GM18858 (cell line): ENCODE measurements around the gene MORN4.
A peak's percentile ranks its signal among the peaks of the same experiment; 100 is the strongest.
"Not testable (repeated sequence)": the region's sequence is repeated elsewhere in the genome, so short reads cannot be mapped to it uniquely, and the experiment has no call there.

Source experiments
- ATAC-seq: cut with Tn5 transposase; IDR thresholded peaks from one replicate; pipeline ENCODE4 v1.9.1; 2021; ENCODE audit not compliant: unreplicated experiment

MORN4 gene

GRCh38 chr10:97642471-97643159, 9.3 kb upstream of the MORN4 start:
- not testable (repeated sequence) for ATAC-seq

- peak; percentile 14 for ATAC-seq
Observed at GRCh38 chr10:97640868-97641811, 7.8 kb upstream of the MORN4 start.

- ATAC-seq, result peak; percentile 90
Observed at GRCh38 chr10:97640174-97640867, 7.0 kb upstream of the MORN4 start, which contains the start of gene PI4K2A. PI4K2A (plus strand) TSS chr10:97640671; CDS start chr10:97640743, 72 bp downstream.

GRCh38 chr10:97639090-97639489, 5.8 kb upstream of the MORN4 start:
- ATAC-seq, result not testable (repeated sequence)

GRCh38 chr10:97635577-97635976, 2.3 kb upstream of the MORN4 start:
- no peak for ATAC-seq

- ATAC-seq, result no peak
Observed at GRCh38 chr10:97633921-97634320, 621 bp upstream of the MORN4 start.

- ATAC-seq, result no peak
Observed at GRCh38 chr10:97631098-97631497, 2.2 kb downstream of the MORN4 start.

GRCh38 chr10:97629289-97629688, 4.0 kb downstream of the MORN4 start:
- ATAC-seq, result no peak

GRCh38 chr10:97628228-97628627, 5.1 kb downstream of the MORN4 start:
- ATAC-seq, result no peak

GRCh38 chr10:97627731-97628130, 5.6 kb downstream of the MORN4 start:
- ATAC-seq, result no peak

GRCh38 chr10:97623277-97623676, 10.0 kb downstream of the MORN4 start:
- ATAC-seq, result no peak

GRCh38 chr10:97618733-97619132, 14.6 kb downstream of the MORN4 start:
- ATAC-seq, result no peak

- no peak for ATAC-seq
Observed at GRCh38 chr10:97618285-97618684, 15.0 kb downstream of the MORN4 start.

- no peak for ATAC-seq
Observed at GRCh38 chr10:97612386-97612785, 20.9 kb downstream of the MORN4 start.

GRCh38 chr10:97611473-97611872, 21.8 kb downstream of the MORN4 start:
- ATAC-seq, result no peak

GRCh38 chr10:97608991-97609561, 24.2 kb downstream of the MORN4 start:
- ATAC-seq, result no peak

GRCh38 chr10:97607095-97607636, 26.1 kb downstream of the MORN4 start:
- ATAC-seq, result no peak

GRCh38 chr10:97601268-97602215, 31.8 kb downstream of the MORN4 start:
- ATAC-seq, result no peak

GRCh38 chr10:97600616-97601015, 32.7 kb downstream of the MORN4 start:
- ATAC-seq, result no peak

GRCh38 chr10:97599272-97599619, 34.1 kb downstream of the MORN4 start:
- no peak for ATAC-seq
